ENCODE measurements around the gene WDR90. TPM values are rescaled to one million over a fixed set of nuclear protein-coding genes. Genes with fewer than 3 reads are reported as not detected.

WDR90 gene
- total RNA-seq, 1 experiment from 2014 or later, result 68.2 TPM

GRCh38 chr16:672371-672770 is 23.2 kb downstream of the WDR90 start:
- TF ChIP-seq CTCF (conservative IDR thresholded peaks at IDR 0.05), result no peak
- H3K18ac ChIP-seq (ENCODE audit: insufficient read length, low read depth, low read length), result no peak overlapping the region
- Mint-ChIP-seq H3K9me3 (no peaks in the 10 kb centered on the region), H3K4me3 (no peak overlapping the region), H3K27ac (no peak overlapping the region), H3K27me3 (ENCODE audit: low read depth) (peaks cover 3% of the 10 kb centered on the region; the same call in 1 of the 2 replicates), H3K4me1 (peaks cover 13 to 16% of the 10 kb centered on the region in 2 experiments), H3K36me3 (ENCODE audit: insufficient read depth in 1 of 3, low read depth in 3 of 3) (peaks cover 11 to 27% (median 27%) of the 10 kb centered on the region in 3 experiments; a peak in 6 of 7 replicates)
- H4K8ac ChIP-seq (replicated peaks; ENCODE audit: insufficient read length, low read depth, low read length), result no peak overlapping the region
- H2BK12ac ChIP-seq (ENCODE audit: insufficient read length, low read depth, low read length), result no peak overlapping the region
- no peak overlapping the region for H2BK15ac ChIP-seq (ENCODE audit: low read depth, low read length)
- no CpG with 5 or more reads among the region's 19 CpGs for WGBS (ENCODE audit: extremely low coverage, insufficient read length, low lambda C conversion rate)
- H3K27me3 ChIP-seq (ENCODE audit: insufficient read depth, low read length), result no peaks in the 10 kb centered on the region
- DNase-seq, result no peak
- H3K4me1 ChIP-seq (ENCODE audit: insufficient read depth, low read length), result no peaks in the 10 kb centered on the region
- no peak overlapping the region for H2BK20ac ChIP-seq (ENCODE audit: low read depth, low read length, poor library complexity, severe bottlenecking)
- no peak overlapping the region for H3K27ac ChIP-seq (ENCODE audit: insufficient read length, low read depth, low read length)
- no peak overlapping the region for H2BK120ac ChIP-seq (ENCODE audit: low read depth, low read length, poor library complexity, severe bottlenecking)
- peaks cover 6% of the 10 kb centered on the region for H3K23me2 ChIP-seq (ENCODE audit: insufficient read length, low read depth, low read length, poor library complexity, severe bottlenecking)
- no peak overlapping the region for H3K14ac ChIP-seq (ENCODE audit: insufficient read depth, low read length)
- no peaks in the 10 kb centered on the region for H3K79me1 ChIP-seq (ENCODE audit: insufficient read depth, low read depth, low read length, poor library complexity, severe bottlenecking)
- no peak overlapping the region for H3T11ph ChIP-seq (ENCODE audit: low read length)
- H4K5ac ChIP-seq (ENCODE audit: insufficient read length, low read depth, low read length), result no peak overlapping the region
- H3K4ac ChIP-seq (ENCODE audit: low read depth, low read length), result no peak overlapping the region
- H3K9ac ChIP-seq (ENCODE audit: extremely low read depth, insufficient read length, low read length), result no peak overlapping the region
- H3K79me2 ChIP-seq (ENCODE audit: insufficient read depth, low read length), result no peaks in the 10 kb centered on the region; the same call in 1 of the 2 replicates
- H3K56ac ChIP-seq (ENCODE audit: insufficient read length, low read depth, low read length), result no peak overlapping the region
- H2AFZ ChIP-seq (ENCODE audit: low read length), result no peak overlapping the region
- no peaks in the 10 kb centered on the region for H3K9me3 ChIP-seq (ENCODE audit: control insufficient read depth, low read depth, low read length)
- no peak overlapping the region for H2AK5ac ChIP-seq (ENCODE audit: insufficient read length, low read length)
- no peak overlapping the region for H2BK5ac ChIP-seq (ENCODE audit: insufficient read length, low read length)
- H3K4me2 ChIP-seq (ENCODE audit: insufficient read depth, insufficient read length, low read length), result no peak overlapping the region
- H4K91ac ChIP-seq (ENCODE audit: insufficient read length, low read depth, low read length), result no peak overlapping the region
- no peak overlapping the region for H3K23ac ChIP-seq (ENCODE audit: insufficient read length, low read depth, low read length)
- no peaks in the 10 kb centered on the region for H4K20me1 ChIP-seq (ENCODE audit: control insufficient read depth, insufficient read depth, insufficient read length)
